HEK293 (cell line): ENCODE measurements around the gene SPATA12.
A peak's percentile ranks its signal among the peaks of the same experiment; 100 is the strongest.

Experiments
- CTCF ChIA-PET: fragments of 350-600 bp; formaldehyde crosslinking; extraction: SDS; loops from one replicate; lab custom pipeline; 2021; ENCODE audit warnings: antibody characterized with exemption; lab: Yijun Ruan, JAX
- POLR2A ChIA-PET: fragments of 300-600 bp; formaldehyde crosslinking; extraction: SDS; loops from one replicate; lab custom pipeline; 2020; ENCODE audit warnings: antibody characterized with exemption, inconsistent platforms; lab: Yijun Ruan, JAX
- H3K27ac ChIP-seq: fragments of 200-500 bp; sonication (Bioruptor generic); 2 replicates; pipeline ENCODE4 v1.5.1; 2014; ENCODE audit warnings: low read depth, low read length, control low read depth, inconsistent platforms; ENCODE audit errors: extremely low read depth
- H3K36me3 ChIP-seq, 2 experiments: fragments of 200-500 bp in 1 of 2; sonication (Bioruptor generic) in 1 of 2; 1 replicate in 1 of 2; 2 replicates in 1 of 2; pipeline ENCODE4 v1.5.1; 2014 to 2017; ENCODE audit warnings: inconsistent platforms in 2 of 2, low read length in 2 of 2; ENCODE audit not compliant: control insufficient read depth in 2 of 2, insufficient read depth in 1 of 2
- H3K4me1 ChIP-seq: fragments of 200-500 bp; sonication (Bioruptor generic); 2 replicates; pipeline ENCODE4 v1.5.1; 2014; ENCODE audit warnings: mild to moderate bottlenecking, low read length, inconsistent platforms; ENCODE audit not compliant: control insufficient read depth, insufficient read depth
- H3K4me3 ChIP-seq: 2 replicates; pipeline ENCODE4 v1.5.1; 2011; ENCODE audit warnings: low read depth, mild to moderate bottlenecking, control low read depth, low read length, moderate library complexity
- H3K9me3 ChIP-seq: fragments of 200-500 bp; sonication (Bioruptor generic); 2 replicates; pipeline ENCODE4 v1.5.1; 2014; ENCODE audit warnings: low read depth, low read length, inconsistent platforms; ENCODE audit not compliant: control insufficient read depth, insufficient read depth
- EGR2 ChIP-seq: fragments of 450-650 bp; formaldehyde crosslinking; IDR thresholded peaks from 2 replicates; pipeline ENCODE4 v1.5.1; 2016; ENCODE audit warnings: low read depth, missing biosample characterization, missing genetic modification characterization
- KLF7 ChIP-seq: fragments of 450-650 bp; formaldehyde crosslinking; IDR thresholded peaks from 2 replicates; pipeline ENCODE4 v1.5.1; 2016; ENCODE audit warnings: missing biosample characterization, missing genetic modification characterization, borderline replicate concordance
- ZBTB17 ChIP-seq: fragments of 450-650 bp; formaldehyde crosslinking; IDR thresholded peaks from 2 replicates; pipeline ENCODE4 v1.5.1; 2016; ENCODE audit warnings: missing biosample characterization, missing genetic modification characterization
- ZBTB20 ChIP-seq: fragments of 450-650 bp; formaldehyde crosslinking; IDR thresholded peaks from 2 replicates; pipeline ENCODE4 v1.5.1; 2016; ENCODE audit warnings: missing biosample characterization, missing genetic modification characterization
- ZFP3 ChIP-seq: fragments of 450-650 bp; formaldehyde crosslinking; IDR thresholded peaks from 2 replicates; pipeline ENCODE4 v1.5.1; 2016; ENCODE audit warnings: low read depth, missing biosample characterization, missing genetic modification characterization
- ZNF292 ChIP-seq: fragments of 450-650 bp; formaldehyde crosslinking; IDR thresholded peaks from 2 replicates; pipeline ENCODE4 v1.5.1; 2016; ENCODE audit warnings: low read depth, missing biosample characterization, missing genetic modification characterization, borderline replicate concordance
- ZNF366 ChIP-seq: fragments of 450-650 bp; formaldehyde crosslinking; conservative IDR thresholded peaks from 2 replicates; pipeline ENCODE4 v1.5.1; 2016; ENCODE audit warnings: missing biosample characterization, missing genetic modification characterization
- ZNF416 ChIP-seq: fragments of 450-650 bp; formaldehyde crosslinking; IDR thresholded peaks from 2 replicates; pipeline ENCODE4 v1.5.1; 2016; ENCODE audit warnings: missing biosample characterization, missing genetic modification characterization
- ZNF423 ChIP-seq: fragments of 450-650 bp; formaldehyde crosslinking; IDR thresholded peaks from 2 replicates; pipeline ENCODE4 v1.5.1; 2016; ENCODE audit warnings: missing biosample characterization, missing genetic modification characterization
- ZNF549 ChIP-seq: fragments of 450-650 bp; IDR thresholded peaks from 2 replicates; pipeline ENCODE4 v1.5.1; 2018; ENCODE audit warnings: missing biosample characterization, missing genetic modification characterization, mild to moderate bottlenecking, inconsistent platforms, moderate library complexity
- ZNF600 ChIP-seq: fragments of 450-650 bp; formaldehyde crosslinking; IDR thresholded peaks from 2 replicates; pipeline ENCODE4 v1.5.1; 2016; ENCODE audit warnings: missing biosample characterization, missing genetic modification characterization
- ZNF768 ChIP-seq: fragments of 450-650 bp; formaldehyde crosslinking; IDR thresholded peaks from 2 replicates; pipeline ENCODE4 v1.5.1; 2018; ENCODE audit warnings: missing biosample characterization, mild to moderate bottlenecking, missing genetic modification characterization
- ZNF777 ChIP-seq: fragments of 450-650 bp; formaldehyde crosslinking; IDR thresholded peaks from 2 replicates; pipeline ENCODE4 v1.5.1; 2017; ENCODE audit warnings: missing biosample characterization, missing genetic modification characterization, borderline replicate concordance
- ZNF791 ChIP-seq: fragments of 450-650 bp; formaldehyde crosslinking; IDR thresholded peaks from 2 replicates; pipeline ENCODE4 v1.5.1; 2016; ENCODE audit warnings: missing biosample characterization, missing genetic modification characterization
- ZNF792 ChIP-seq: fragments of 450-650 bp; formaldehyde crosslinking; IDR thresholded peaks from 2 replicates; pipeline ENCODE4 v1.5.1; 2016; ENCODE audit warnings: missing biosample characterization, missing genetic modification characterization
- TF ChIP-seq, protein P1 (sequence below): fragments of 450-650 bp; formaldehyde crosslinking; IDR thresholded peaks from 2 replicates; pipeline ENCODE4 v1.5.1; 2017; ENCODE audit warnings: missing biosample characterization, missing genetic modification characterization
- TF ChIP-seq, protein P2 (sequence below): fragments of 450-650 bp; formaldehyde crosslinking; IDR thresholded peaks from 2 replicates; pipeline ENCODE4 v1.5.1; 2017; ENCODE audit warnings: missing biosample characterization, missing genetic modification characterization
- TF ChIP-seq, protein P3 (sequence below): fragments of 450-650 bp; formaldehyde crosslinking; IDR thresholded peaks from 2 replicates; pipeline ENCODE4 v1.5.1; 2016; ENCODE audit warnings: missing biosample characterization, missing genetic modification characterization, borderline replicate concordance
- TF ChIP-seq, protein P4 (sequence below): fragments of 450-650 bp; formaldehyde crosslinking; IDR thresholded peaks from 2 replicates; pipeline ENCODE4 v1.5.1; 2016; ENCODE audit warnings: missing biosample characterization, missing genetic modification characterization
- TF ChIP-seq, protein P5 (sequence below): fragments of 450-650 bp; formaldehyde crosslinking; IDR thresholded peaks from 2 replicates; pipeline ENCODE4 v1.5.1; 2016; ENCODE audit warnings: missing biosample characterization, missing genetic modification characterization
- TF ChIP-seq, protein P6 (sequence below): fragments of 450-650 bp; formaldehyde crosslinking; IDR thresholded peaks from 2 replicates; pipeline ENCODE4 v1.5.1; 2017; ENCODE audit warnings: missing biosample characterization, missing genetic modification characterization

SPATA12 gene

DNA sequence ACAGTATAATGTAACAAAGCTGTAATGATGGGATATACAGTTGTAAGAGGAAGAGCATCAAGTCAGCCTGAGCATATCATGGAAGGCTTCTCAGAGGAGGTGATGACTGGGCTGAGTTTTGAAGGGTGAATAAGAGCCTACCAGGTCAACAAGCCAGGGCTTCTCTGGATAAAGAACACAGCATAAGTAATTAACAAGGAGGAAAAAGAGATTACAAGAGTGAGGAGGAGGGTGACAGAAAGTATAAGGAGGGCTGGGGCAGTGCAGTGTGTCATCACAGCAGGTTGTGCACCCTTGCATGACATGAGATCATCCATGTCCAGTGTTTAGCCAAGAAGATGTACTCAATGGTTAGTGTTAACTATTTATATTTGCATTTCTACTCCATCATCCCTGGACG lies 16.9 kb upstream of the SPATA12 start:
- TF ChIP-seq ZFP3 (tag by site-specific recombination) (peak; percentile 68; the same call in 1 of the 2 replicates), ZNF416 (tag by site-specific recombination) (no peak)
- POLR2A ChIA-PET, result no interaction called here
- Histone ChIP-seq H3K36me3 (no peaks in the 10 kb centered on the region), H3K4me3 (no peak overlapping the region), H3K9me3 (no peaks in the 10 kb centered on the region), H3K27ac (no peak overlapping the region), H3K4me1 (no peaks in the 10 kb centered on the region)
- CTCF ChIA-PET, result interaction anchor here (0.5 kb wide), 1 partner anchor 8 kb away, joined by 3 read pairs; no protein-coding TSS in a partner anchor

DNA sequence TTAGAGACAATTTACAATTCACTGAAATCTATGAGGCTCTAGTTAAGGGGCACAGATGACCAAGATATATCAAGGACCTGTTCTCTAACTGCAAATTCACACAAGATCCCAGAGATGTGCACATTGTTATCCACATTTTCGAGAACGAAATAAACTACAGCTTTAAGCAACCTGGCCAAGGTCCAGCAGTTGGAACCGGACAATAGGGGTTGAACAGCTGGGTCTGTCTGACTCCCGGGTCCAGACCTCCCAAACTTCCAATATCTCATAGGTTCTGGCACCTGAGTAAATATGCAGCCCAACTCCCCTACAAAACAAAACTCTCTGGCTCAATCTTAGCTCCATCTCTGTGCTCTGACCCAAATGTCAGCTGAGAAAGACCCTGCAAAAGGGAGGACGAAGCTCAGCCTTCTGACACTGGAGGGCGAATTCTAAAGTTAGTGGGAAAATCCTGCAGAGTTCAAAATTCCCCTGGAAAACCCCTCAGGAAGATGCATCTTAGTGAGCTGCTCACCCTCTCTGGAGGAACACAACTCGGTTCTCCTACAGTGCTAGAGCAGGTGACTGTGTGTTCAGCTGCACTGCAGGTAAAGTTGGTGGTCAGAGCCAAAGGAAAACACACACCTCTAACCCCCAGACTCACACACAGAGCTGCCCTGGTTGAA lies 14.2 kb upstream of the SPATA12 start:
- ChIA-PET POLR2A (interaction anchor here (1.5 kb wide), 1 partner anchor 14 kb away, joined by 5 read pairs; the partner anchor contains the start of gene SPATA12), CTCF (interaction anchor here (1.0 to 1.5 kb wide), 2 partner anchors 14 to 50 kb away, joined by 3 to 4 read pairs; partner anchors contain the start of gene SPATA12)
- no peaks in the 10 kb centered on the region for H3K36me3 ChIP-seq
- H3K27ac ChIP-seq, result no peak overlapping the region
- TF ChIP-seq ZNF549 (tag by site-specific recombination), result no peak
- no peak for TF ChIP-seq ZNF768
- TF ChIP-seq ZNF292, result no peak
- no peak for TF ChIP-seq ZNF791 (tag by site-specific recombination)
- no peak for TF ChIP-seq ZNF423
- TF ChIP-seq, protein P1, sequence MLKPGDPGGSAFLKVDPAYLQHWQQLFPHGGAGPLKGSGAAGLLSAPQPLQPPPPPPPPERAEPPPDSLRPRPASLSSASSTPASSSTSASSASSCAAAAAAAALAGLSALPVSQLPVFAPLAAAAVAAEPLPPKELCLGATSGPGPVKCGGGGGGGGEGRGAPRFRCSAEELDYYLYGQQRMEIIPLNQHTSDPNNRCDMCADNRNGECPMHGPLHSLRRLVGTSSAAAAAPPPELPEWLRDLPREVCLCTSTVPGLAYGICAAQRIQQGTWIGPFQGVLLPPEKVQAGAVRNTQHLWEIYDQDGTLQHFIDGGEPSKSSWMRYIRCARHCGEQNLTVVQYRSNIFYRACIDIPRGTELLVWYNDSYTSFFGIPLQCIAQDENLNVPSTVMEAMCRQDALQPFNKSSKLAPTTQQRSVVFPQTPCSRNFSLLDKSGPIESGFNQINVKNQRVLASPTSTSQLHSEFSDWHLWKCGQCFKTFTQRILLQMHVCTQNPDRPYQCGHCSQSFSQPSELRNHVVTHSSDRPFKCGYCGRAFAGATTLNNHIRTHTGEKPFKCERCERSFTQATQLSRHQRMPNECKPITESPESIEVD, result no peak
- TF ChIP-seq, protein P2, sequence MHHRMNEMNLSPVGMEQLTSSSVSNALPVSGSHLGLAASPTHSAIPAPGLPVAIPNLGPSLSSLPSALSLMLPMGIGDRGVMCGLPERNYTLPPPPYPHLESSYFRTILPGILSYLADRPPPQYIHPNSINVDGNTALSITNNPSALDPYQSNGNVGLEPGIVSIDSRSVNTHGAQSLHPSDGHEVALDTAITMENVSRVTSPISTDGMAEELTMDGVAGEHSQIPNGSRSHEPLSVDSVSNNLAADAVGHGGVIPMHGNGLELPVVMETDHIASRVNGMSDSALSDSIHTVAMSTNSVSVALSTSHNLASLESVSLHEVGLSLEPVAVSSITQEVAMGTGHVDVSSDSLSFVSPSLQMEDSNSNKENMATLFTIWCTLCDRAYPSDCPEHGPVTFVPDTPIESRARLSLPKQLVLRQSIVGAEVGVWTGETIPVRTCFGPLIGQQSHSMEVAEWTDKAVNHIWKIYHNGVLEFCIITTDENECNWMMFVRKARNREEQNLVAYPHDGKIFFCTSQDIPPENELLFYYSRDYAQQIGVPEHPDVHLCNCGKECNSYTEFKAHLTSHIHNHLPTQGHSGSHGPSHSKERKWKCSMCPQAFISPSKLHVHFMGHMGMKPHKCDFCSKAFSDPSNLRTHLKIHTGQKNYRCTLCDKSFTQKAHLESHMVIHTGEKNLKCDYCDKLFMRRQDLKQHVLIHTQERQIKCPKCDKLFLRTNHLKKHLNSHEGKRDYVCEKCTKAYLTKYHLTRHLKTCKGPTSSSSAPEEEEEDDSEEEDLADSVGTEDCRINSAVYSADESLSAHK (tag by site-specific recombination), result no peak
- TF ChIP-seq, protein P3, sequence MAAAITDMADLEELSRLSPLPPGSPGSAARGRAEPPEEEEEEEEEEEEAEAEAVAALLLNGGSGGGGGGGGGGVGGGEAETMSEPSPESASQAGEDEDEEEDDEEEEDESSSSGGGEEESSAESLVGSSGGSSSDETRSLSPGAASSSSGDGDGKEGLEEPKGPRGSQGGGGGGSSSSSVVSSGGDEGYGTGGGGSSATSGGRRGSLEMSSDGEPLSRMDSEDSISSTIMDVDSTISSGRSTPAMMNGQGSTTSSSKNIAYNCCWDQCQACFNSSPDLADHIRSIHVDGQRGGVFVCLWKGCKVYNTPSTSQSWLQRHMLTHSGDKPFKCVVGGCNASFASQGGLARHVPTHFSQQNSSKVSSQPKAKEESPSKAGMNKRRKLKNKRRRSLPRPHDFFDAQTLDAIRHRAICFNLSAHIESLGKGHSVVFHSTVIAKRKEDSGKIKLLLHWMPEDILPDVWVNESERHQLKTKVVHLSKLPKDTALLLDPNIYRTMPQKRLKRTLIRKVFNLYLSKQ (tag by site-specific recombination), result no peak
- no peaks in the 10 kb centered on the region for H3K9me3 ChIP-seq
- no peaks in the 10 kb centered on the region for H3K4me1 ChIP-seq
- H3K4me3 ChIP-seq, result no peak overlapping the region

DNA sequence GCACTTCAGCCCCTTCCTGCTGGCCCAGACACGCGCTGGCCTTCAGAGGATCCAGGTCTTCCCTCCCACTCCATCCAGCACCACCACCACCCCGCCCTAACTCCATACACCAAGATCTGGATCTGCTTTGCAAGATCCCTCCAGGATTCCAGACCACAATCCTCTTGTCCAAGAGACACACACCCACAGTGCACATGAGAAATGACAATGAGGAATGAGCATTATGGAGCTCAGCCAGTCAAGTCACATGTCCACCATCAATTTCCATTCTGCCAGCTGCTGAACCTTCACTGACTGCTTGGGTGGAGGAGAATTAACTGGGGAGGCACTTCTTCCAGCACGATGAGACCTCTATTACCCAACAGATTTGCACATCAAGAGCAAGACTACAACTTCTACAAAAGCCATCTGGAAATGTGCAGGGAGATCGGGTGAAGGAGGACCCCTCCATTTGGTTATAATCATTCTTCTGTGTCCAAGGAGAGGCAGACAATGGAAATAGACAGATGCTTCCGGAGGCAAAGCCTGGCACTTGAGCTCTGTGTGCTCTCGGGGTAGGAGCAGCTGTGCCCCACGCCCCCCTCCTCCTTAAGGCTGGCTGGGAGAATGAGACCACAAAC lies 12.3 kb upstream of the SPATA12 start:
- H3K9me3 ChIP-seq, result no peaks in the 10 kb centered on the region
- H3K27ac ChIP-seq, result no peak overlapping the region
- ChIA-PET POLR2A (no interaction called here), CTCF (no interaction called here)
- H3K4me3 ChIP-seq, result no peak overlapping the region
- H3K4me1 ChIP-seq, result no peaks in the 10 kb centered on the region
- no peaks in the 10 kb centered on the region for H3K36me3 ChIP-seq
- TF ChIP-seq, protein P4, sequence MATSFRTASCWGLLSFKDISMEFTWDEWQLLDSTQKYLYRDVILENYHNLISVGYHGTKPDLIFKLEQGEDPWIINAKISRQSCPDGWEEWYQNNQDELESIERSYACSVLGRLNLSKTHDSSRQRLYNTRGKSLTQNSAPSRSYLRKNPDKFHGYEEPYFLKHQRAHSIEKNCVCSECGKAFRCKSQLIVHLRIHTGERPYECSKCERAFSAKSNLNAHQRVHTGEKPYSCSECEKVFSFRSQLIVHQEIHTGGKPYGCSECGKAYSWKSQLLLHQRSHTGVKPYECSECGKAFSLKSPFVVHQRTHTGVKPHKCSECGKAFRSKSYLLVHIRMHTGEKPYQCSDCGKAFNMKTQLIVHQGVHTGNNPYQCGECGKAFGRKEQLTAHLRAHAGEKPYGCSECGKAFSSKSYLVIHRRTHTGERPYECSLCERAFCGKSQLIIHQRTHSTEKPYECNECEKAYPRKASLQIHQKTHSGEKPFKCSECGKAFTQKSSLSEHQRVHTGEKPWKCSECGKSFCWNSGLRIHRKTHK (tag by site-specific recombination), result no peak
- TF ChIP-seq ZNF777 (tag by site-specific recombination) (no peak), ZBTB20 (tag by site-specific recombination) (0 out of 2 replicates have a peak, but pooled peaks have one; percentile 13), ZNF600 (tag by site-specific recombination) (peak; percentile 80), ZNF792 (tag by site-specific recombination) (no peak), ZNF366 (tag by site-specific recombination) (no peak), KLF7 (no peak), EGR2 (tag by site-specific recombination) (0 out of 2 replicates have a peak, but pooled peaks have one; percentile 26), ZBTB17 (tag by site-specific recombination) (peak; percentile 60)
- TF ChIP-seq, protein P5, sequence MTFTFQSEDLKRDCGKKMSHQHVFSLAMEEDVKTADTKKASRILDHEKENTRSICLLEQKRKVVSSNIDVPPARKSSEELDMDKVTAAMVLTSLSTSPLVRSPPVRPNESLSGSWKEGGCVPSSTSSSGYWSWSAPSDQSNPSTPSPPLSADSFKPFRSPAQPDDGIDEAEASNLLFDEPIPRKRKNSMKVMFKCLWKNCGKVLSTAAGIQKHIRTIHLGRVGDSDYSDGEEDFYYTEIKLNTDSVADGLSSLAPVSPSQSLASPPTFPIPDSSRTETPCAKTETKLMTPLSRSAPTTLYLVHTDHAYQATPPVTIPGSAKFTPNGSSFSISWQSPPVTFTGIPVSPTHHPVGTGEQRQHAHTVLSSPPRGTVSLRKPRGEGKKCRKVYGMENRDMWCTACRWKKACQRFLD (tag by site-specific recombination), result no peak
- TF ChIP-seq, protein P6, sequence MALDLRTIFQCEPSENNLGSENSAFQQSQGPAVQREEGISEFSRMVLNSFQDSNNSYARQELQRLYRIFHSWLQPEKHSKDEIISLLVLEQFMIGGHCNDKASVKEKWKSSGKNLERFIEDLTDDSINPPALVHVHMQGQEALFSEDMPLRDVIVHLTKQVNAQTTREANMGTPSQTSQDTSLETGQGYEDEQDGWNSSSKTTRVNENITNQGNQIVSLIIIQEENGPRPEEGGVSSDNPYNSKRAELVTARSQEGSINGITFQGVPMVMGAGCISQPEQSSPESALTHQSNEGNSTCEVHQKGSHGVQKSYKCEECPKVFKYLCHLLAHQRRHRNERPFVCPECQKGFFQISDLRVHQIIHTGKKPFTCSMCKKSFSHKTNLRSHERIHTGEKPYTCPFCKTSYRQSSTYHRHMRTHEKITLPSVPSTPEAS (tag by site-specific recombination), result no peak
